PFSK-1 (cell line): Measurements from ENCODE around the gene CUBN.

Experiments used
- FOXP2 ChIP-seq: optimal IDR thresholded peaks from 2 replicates; pipeline ENCODE3; 2011; ENCODE audit warnings: borderline replicate concordance, control low read depth, inconsistent platforms; ENCODE audit not compliant: insufficient read depth; ENCODE audit errors: extremely low read length, extremely low read depth
- POLR2AphosphoS5 ChIP-seq: IDR thresholded peaks from 2 replicates; pipeline ENCODE4 v1.6.1; 2012; ENCODE audit warnings: low read depth, mild to moderate bottlenecking, control low read depth, low read length, moderate library complexity
- SIN3A ChIP-seq: IDR thresholded peaks from 2 replicates; pipeline ENCODE4 v1.6.1; 2012; ENCODE audit warnings: mild to moderate bottlenecking, low read length, moderate library complexity, borderline replicate concordance; ENCODE audit not compliant: insufficient read depth
- TAF1 ChIP-seq: IDR thresholded peaks from 2 replicates; pipeline ENCODE4 v1.6.1; 2012; ENCODE audit warnings: low read length, control low read depth, borderline replicate concordance; ENCODE audit not compliant: insufficient read depth
- TF ChIP-seq, protein P1 (sequence below), 2 experiments: IDR thresholded peaks; 2 replicates each; pipeline versions ENCODE4 v1.6.1 to v1.8.0; 2011 to 2012; ENCODE audit warnings: low read depth in 2 of 2, low read length in 2 of 2, control low read depth in 1 of 2, inconsistent platforms in 1 of 2, mild to moderate bottlenecking in 1 of 2, moderate library complexity in 1 of 2; ENCODE audit not compliant: insufficient read depth in 1 of 2

DNA sequence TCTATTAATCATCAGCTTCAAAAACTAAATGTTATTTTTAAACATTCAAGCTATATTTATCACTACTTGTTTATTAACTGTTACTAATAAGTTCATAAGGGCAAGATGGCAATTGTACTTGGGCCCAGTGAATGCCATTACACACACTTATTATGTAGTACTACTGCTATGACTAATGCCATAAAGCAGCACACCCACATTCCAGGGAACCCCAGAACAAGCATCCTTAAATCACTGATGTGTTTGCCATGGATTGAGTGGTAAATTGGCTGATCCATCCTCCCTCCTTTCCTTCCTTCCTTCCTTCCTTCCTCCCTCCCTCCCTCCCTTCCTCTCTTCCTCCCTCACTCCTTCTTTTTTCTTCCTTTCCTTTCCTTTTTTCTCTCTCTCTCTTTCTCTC, 275.0 kb downstream of the CUBN start:
- TF ChIP-seq POLR2AphosphoS5, result no peak
- TF ChIP-seq, protein P1, sequence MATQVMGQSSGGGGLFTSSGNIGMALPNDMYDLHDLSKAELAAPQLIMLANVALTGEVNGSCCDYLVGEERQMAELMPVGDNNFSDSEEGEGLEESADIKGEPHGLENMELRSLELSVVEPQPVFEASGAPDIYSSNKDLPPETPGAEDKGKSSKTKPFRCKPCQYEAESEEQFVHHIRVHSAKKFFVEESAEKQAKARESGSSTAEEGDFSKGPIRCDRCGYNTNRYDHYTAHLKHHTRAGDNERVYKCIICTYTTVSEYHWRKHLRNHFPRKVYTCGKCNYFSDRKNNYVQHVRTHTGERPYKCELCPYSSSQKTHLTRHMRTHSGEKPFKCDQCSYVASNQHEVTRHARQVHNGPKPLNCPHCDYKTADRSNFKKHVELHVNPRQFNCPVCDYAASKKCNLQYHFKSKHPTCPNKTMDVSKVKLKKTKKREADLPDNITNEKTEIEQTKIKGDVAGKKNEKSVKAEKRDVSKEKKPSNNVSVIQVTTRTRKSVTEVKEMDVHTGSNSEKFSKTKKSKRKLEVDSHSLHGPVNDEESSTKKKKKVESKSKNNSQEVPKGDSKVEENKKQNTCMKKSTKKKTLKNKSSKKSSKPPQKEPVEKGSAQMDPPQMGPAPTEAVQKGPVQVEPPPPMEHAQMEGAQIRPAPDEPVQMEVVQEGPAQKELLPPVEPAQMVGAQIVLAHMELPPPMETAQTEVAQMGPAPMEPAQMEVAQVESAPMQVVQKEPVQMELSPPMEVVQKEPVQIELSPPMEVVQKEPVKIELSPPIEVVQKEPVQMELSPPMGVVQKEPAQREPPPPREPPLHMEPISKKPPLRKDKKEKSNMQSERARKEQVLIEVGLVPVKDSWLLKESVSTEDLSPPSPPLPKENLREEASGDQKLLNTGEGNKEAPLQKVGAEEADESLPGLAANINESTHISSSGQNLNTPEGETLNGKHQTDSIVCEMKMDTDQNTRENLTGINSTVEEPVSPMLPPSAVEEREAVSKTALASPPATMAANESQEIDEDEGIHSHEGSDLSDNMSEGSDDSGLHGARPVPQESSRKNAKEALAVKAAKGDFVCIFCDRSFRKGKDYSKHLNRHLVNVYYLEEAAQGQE (IDR thresholded peaks at IDR 0.05; ENCODE audit: insufficient read depth in 1 of 2, low read depth in 2 of 2, low read length in 2 of 2), result no peak
- TF ChIP-seq TAF1, result no peak
- TF ChIP-seq SIN3A, result no peak
- no peak for TF ChIP-seq FOXP2
